ENCODE results near the gene DPH6.

GRCh38 chr15:35444557-35445204 is 101.3 kb downstream of the DPH6 start:
- TF ChIP-seq CTCF (IDR thresholded peaks at IDR 0.05; ENCODE audit: low read depth, low read length, missing input control) (peak; percentile 77), TAF1 (conservative IDR thresholded peaks at IDR 0.05) (no peak), RAD21 (IDR thresholded peaks at IDR 0.05) (peak; percentile 99)
